ENCODE data around the gene OR51Q1. TPM values are rescaled to one million over a fixed set of nuclear protein-coding genes. Genes with fewer than 3 reads are reported as not detected.

OR51Q1 gene, protein sequence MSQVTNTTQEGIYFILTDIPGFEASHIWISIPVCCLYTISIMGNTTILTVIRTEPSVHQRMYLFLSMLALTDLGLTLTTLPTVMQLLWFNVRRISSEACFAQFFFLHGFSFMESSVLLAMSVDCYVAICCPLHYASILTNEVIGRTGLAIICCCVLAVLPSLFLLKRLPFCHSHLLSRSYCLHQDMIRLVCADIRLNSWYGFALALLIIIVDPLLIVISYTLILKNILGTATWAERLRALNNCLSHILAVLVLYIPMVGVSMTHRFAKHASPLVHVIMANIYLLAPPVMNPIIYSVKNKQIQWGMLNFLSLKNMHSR
- total RNA-seq: not detected in 2 replicates

DNA sequence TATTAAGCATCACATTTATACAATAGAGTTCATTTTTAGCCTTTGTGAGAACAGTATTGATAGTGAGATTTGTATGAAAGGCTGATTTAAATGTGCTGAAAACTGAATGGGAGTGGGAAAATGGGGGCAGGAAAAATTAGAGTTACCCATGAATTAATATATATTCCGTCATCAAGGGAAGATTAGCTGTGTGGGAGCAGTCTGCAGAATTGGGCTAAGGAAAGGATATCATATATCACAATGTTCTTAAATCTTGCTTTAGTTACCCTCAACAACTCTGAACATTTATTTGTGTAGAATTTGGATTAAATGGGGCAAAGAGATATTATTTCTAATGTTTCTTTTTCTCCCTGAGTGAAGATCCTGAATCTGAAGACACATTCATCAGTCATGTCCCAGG, at the start of gene OR51Q1:
Gene OR51Q1 (plus strand): TSS at position 301 of the 400 bp plus-strand sequence. CDS start 90 bp downstream, at position 391.

DNA sequence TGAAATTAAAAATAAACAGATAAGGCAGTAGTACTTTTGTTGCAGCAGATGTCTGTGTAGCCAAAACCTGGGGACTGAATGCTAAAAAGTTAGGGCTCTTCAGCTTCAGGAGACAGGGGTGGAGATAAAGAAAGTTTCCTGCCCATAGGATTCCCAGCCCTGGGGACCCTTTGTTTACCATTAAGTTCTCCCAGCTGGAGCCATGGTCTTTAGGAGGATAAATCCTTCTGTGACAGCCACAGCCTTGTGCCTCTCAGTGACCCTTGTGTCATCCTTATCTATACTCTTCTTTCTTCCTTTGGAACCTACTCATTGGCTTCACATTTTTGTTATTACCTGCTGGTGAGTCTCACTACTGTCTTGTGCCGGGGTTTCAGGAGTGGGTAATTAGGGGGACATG, 38.3 kb upstream of the OR51Q1 start, which contains the start of gene OR51M1:
Gene OR51M1 (plus strand): TSS at position 237 of the 400 bp plus-strand sequence. CDS start 5,587 bp downstream, outside the sequence.

DNA sequence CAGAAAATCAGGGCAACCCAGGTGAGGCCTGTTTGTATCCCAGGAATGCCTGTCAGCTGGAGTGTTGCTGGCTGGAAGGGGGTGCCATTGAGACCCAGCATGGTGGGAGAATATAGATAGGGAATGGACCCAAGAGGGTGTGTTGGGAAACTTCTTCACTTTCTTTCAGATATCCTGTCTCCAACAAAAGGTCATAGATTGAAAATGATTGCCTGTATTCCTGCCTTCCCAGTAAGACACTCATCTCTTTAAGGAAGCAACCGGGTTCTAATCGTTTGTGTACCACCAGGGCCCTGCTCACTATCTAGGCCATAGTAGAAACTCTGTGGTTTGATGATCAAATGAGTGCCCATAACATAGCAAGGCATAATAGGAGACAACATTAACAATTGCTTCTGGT, 19.5 kb downstream of the OR51Q1 start, which contains the start of gene OR51I1:
Gene OR51I1 (minus strand): TSS at position 101 of the 400 bp plus-strand sequence. CDS start 0 bp downstream, at position 101.

DNA sequence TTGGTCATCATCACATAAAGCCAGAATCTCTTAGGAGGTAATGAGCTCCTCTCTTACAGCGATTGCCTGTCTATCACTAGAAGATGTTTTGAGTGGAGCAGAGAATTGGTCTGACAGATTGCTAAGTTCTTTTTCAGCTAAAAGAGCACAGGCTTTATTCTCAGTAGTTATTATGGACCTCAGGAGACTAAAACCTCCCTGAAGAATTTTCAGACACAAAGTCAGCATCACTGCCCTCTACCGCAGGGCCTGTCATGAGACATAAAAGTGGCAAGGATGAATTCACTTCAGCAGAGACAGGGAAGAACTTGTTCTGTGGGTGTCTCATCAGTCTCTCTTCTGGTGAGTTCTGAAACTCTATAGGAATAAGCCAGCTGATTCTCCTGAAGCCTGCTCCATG, 27.1 kb downstream of the OR51Q1 start, which contains the start of gene OR51I2:
Gene OR51I2 (plus strand): TSS at position 301 of the 400 bp plus-strand sequence. CDS start 4,166 bp downstream, outside the sequence.

Other genes with a start within 250 kb of the OR51Q1 start
- not detected in 2 replicates for gene OR51V1, start 221.4 kb upstream of the OR51Q1 start, total RNA-seq
- gene HBB, start 195.0 kb upstream of the OR51Q1 start, total RNA-seq: not detected in 2 replicates
- 0.83 and 1.0 TPM in 2 replicates for gene HBD, start 187.6 kb upstream of the OR51Q1 start, total RNA-seq
- gene HBG1, start 172.3 kb upstream of the OR51Q1 start, total RNA-seq: not detected in 2 replicates
- not detected in 2 replicates for gene HBG2, start 167.3 kb upstream of the OR51Q1 start, total RNA-seq
- 0.29 and 0.33 TPM in 2 replicates for gene HBE1, start 152.2 kb upstream of the OR51Q1 start, total RNA-seq
- not detected in 2 replicates for gene OR51B4, start 120.2 kb upstream of the OR51Q1 start, total RNA-seq
- not detected in 2 replicates for gene OR51B2, start 97.8 kb upstream of the OR51Q1 start, total RNA-seq
- gene OR51B5, start 78.6 kb upstream of the OR51Q1 start, total RNA-seq: 0.29 TPM in 1 of 2 replicates, not detected in the other
- not detected in 2 replicates for gene OR51B6, start 70.6 kb upstream of the OR51Q1 start, total RNA-seq
- gene OR51M1, start 38.3 kb upstream of the OR51Q1 start, total RNA-seq: not detected in 2 replicates
- not detected in 2 replicates for gene OR51I1, start 19.4 kb downstream of the OR51Q1 start, total RNA-seq
- gene OR51I2, start 27.2 kb downstream of the OR51Q1 start, total RNA-seq: not detected in 2 replicates
- gene OR52D1, start 66.6 kb downstream of the OR51Q1 start, total RNA-seq: not detected in 2 replicates
- gene UBQLN3, start 87.8 kb downstream of the OR51Q1 start, total RNA-seq: 0.15 and 0.17 TPM in 2 replicates
- gene UBQLNL, start 94.6 kb downstream of the OR51Q1 start, total RNA-seq: 0.15 and 0.17 TPM in 2 replicates
- 0.17 and 0.73 TPM in 2 replicates for gene OR52H1, start 126.4 kb downstream of the OR51Q1 start, total RNA-seq
- gene OR52B6, start 158.8 kb downstream of the OR51Q1 start, total RNA-seq: not detected in 2 replicates
- 3.3 and 9.7 TPM in 2 replicates for gene TRIM6, start 174.5 kb downstream of the OR51Q1 start, total RNA-seq
- 13.7 and 19.2 TPM in 2 replicates for gene TRIM34, start 202.9 kb downstream of the OR51Q1 start, total RNA-seq